DLD1 (cell line): Measurements from ENCODE around the gene NCOA5.

ENCODE experiments used
- in situ Hi-C: cut with HindIII; loops from 2 replicates; pipeline ENCODE4 v1.10.0; 2017; ENCODE audit warnings: low sequenced_read_pairs

Gene NCOA5

GRCh38 chr20:46063151-46063550 is 26.6 kb downstream of the NCOA5 start:
- in situ Hi-C loops: no loop called here

GRCh38 chr20:46062621-46063020 is 27.1 kb downstream of the NCOA5 start:
- in situ Hi-C loops: no loop called here

- in situ Hi-C loops: no loop called here
Measured at GRCh38 chr20:46062151-46062550, 27.6 kb downstream of the NCOA5 start.

- in situ Hi-C loops: no loop called here
Measured at GRCh38 chr20:46060975-46061374, 28.8 kb downstream of the NCOA5 start.

GRCh38 chr20:46060301-46060881 is 29.4 kb downstream of the NCOA5 start:
- in situ Hi-C loops: no loop called here

GRCh38 chr20:46058599-46059281 is 31.0 kb downstream of the NCOA5 start:
- in situ Hi-C loops: no loop called here

- in situ Hi-C loops: no loop called here
Measured at GRCh38 chr20:46057856-46058598, 31.7 kb downstream of the NCOA5 start.

GRCh38 chr20:46056970-46057855 is 32.5 kb downstream of the NCOA5 start:
- in situ Hi-C loops: no loop called here

GRCh38 chr20:46056027-46056833 is 33.5 kb downstream of the NCOA5 start:
- in situ Hi-C loops: no loop called here

GRCh38 chr20:46055269-46055668 is 34.5 kb downstream of the NCOA5 start:
- in situ Hi-C loops: no loop called here

- in situ Hi-C loops: no loop called here
Measured at GRCh38 chr20:46054606-46055005, 35.2 kb downstream of the NCOA5 start.

- in situ Hi-C loops: no loop called here
Measured at GRCh38 chr20:46053416-46053815, 36.3 kb downstream of the NCOA5 start.

- in situ Hi-C loops: no loop called here
Measured at GRCh38 chr20:46051556-46052308, 38.0 kb downstream of the NCOA5 start.

- in situ Hi-C loops: no loop called here
Measured at GRCh38 chr20:46050885-46051284, 38.9 kb downstream of the NCOA5 start.

GRCh38 chr20:46050444-46050843 is 39.3 kb downstream of the NCOA5 start:
- in situ Hi-C loops: no loop called here

GRCh38 chr20:46049815-46050214 is 39.9 kb downstream of the NCOA5 start:
- in situ Hi-C loops: no loop called here

- in situ Hi-C loops: no loop called here
Measured at GRCh38 chr20:46049190-46049589, 40.6 kb downstream of the NCOA5 start.

- in situ Hi-C loops: no loop called here
Measured at GRCh38 chr20:46047821-46048220, 41.9 kb downstream of the NCOA5 start.

- in situ Hi-C loops: no loop called here
Measured at GRCh38 chr20:46046588-46047310, 43.0 kb downstream of the NCOA5 start.
